Measurements from ENCODE around the gene GFER.

The GFER gene

DNA sequence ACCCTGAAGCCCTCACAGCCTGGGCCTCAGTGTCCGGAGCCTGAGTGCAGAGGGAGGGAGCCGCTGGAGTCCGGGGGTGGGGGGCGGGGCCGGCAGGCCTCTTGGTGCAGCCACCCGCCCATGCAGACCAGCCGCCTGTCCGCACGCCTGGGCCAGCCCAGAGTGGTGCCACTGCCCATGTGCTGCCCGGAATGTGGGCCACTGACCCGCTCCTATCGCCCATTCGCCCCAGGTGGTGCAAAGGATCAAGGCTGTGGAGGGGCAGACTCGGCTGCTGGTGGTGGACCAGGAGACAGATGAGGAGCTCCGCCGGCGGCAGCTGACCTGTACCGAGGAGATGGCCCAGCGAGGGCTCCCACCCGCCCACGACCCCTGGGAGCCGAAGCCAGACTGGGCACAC lies 45.4 kb downstream of the GFER start:
- DNase-seq = peak; percentile 31

DNA sequence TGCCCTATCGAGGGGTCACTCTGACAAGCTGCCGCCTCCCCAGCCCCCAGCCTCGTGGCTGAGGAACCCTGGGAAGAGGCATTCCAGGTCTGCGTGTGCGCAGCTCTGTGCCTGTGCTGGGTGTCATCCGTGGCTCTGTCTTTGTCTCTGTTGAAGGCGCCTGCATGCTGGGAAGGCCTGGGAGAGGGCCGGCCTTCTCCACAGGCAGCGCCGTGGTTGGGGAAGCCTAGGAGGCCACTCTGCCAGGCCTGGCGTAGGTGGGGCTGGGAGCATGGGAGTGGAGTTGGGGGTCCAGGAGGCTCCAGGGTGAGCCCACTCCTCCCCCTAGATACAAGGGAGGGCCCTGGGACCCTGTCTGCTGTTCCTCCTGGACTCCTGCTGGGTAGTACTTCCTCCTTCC lies 46.0 kb downstream of the GFER start:
- no peak for DNase-seq

DNA sequence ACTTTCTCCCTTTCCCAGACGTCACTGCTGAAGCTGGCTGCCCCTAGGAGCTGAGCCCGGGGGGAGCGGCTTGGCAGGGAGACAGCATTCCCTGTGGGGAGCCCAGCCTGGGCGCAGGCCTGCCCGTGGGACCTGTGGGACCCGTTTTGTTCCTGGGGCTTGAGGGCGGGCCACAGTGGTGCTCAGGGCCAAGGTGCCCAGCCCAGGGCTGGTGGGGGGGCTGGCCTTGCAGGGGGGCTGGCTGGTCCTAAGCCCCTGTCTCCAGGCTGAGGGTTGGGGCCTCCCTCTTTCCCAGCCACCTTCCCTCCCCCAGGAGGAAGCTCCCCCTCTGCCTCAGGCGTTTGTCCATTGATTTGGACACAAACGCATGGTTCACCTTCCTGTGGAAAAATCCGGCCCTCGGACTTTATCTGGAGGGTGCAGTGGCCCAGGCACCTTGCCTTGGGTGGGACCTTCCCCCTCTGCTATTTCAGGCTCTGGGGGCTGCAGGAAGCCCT lies 47.1 kb downstream of the GFER start:
- peak; percentile 34 for DNase-seq

DNA sequence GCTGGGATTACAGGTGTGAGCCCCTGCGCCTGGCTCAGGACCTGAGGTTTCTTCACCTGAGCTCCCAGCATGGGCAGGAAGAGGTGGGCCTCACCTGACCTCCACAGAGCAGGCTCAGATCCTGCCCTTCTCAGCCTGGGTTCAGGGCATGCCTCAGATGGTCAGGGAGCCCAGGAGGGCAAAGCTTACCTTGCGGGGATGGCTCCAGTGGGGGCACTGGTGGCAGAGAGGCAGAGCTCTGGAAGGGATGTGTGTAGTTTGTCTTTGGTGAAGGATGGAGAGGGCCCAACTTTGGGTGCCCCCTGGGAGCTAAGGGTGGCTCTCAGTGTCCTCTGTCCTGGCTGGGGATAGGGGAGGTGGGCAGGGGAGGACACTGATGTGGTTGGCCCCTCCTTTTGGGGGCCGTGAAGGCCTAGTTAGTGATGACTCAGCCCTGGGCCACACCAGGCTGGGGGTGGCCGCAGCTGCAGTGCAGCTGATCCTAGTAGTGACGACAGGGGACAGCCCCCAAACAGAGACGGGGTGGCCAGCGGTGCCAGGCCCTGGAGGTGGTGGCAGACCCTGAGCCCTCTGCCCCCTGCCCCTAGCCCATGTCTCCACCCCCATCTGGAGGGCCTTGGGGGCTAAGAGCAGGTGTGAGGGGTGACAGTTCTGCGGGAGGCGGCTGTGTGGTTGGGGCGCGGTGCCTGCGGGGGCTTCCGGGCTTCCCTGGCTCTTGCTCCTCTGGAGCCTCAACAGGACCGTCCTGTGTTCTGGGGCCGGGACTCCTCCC lies 48.5 kb downstream of the GFER start:
- peak; percentile 44 for DNase-seq

DNA sequence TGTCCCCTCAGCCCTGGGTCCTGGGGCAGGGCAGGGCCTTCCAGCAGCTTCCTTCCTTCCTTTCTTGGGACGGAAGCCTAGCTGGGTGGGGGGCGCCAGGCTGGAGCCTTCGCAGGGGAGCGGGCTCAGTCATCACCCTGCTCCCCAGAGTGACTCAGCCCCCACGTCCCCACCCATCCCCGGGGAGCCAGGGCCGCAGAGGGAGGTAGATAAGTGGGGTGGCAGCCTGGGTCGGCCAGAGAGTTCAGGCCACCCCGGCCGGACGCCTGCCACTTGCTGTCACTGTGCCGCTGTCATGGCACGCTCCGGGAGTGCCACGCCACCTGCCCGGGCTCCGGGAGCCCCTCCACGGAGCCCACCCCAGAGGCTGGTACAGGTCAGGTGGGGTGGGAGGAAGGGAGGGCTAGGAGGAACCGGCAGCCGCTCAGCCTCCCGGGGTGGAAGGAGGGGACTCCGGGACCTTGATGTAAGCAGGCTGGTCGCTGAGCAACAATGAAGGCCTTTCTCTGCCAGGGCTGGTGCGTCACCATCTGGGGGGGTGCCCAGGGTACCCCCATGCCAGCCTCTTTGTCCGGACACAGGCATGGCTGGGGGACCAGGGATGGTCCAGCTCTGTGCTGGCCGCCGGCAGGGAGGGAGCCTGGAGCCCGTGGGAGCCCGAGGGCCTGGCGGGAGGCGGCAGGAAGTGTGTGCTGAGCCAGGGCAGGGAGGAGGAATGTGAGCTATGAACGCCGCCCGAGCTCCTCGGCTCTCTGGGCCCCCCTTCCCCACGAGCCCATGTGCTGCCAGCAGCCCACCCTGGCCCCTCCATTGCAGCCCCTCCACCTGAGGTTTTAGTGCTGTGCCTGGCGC lies 49.3 kb downstream of the GFER start:
- peak; percentile 78 for DNase-seq

DNA sequence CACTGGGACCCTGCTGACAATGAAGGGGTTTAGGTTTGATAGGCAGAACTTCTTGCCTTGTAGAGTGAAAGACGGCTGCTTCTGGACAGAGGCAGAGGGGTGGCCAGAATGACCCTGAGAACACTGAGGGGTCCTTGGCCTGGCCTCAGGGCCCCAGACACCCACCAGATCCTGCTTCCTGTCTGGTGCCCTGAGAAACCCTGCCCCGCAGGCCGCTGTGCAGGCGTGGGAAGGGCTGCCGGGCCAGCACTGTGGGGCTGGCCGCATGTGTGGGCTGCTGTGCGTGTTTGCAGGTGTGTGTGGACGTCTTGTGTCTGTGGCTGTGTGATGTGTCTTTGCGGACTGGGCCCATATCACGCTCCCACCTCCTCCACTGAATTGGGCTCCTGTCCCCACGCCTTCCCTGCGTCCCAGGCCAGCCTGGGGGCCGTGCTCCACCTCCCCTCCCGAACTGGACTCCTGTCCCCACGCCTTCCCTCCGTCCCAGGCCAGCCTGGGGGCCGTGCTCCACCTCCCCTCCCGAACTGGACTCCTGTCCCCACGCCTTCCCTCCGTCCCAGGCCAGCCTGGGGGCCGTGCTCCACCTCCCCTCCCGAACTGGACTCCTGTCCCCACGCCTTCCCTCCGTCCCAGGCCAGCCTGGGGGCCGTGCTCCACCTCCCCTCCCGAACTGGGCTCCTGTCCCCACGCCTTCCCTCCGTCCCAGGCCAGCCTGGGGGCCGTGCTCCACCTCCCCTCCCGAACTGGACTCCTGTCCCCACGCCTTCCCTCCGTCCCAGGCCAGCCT lies 50.1 kb downstream of the GFER start:
- DNase-seq = peak; percentile 57

DNA sequence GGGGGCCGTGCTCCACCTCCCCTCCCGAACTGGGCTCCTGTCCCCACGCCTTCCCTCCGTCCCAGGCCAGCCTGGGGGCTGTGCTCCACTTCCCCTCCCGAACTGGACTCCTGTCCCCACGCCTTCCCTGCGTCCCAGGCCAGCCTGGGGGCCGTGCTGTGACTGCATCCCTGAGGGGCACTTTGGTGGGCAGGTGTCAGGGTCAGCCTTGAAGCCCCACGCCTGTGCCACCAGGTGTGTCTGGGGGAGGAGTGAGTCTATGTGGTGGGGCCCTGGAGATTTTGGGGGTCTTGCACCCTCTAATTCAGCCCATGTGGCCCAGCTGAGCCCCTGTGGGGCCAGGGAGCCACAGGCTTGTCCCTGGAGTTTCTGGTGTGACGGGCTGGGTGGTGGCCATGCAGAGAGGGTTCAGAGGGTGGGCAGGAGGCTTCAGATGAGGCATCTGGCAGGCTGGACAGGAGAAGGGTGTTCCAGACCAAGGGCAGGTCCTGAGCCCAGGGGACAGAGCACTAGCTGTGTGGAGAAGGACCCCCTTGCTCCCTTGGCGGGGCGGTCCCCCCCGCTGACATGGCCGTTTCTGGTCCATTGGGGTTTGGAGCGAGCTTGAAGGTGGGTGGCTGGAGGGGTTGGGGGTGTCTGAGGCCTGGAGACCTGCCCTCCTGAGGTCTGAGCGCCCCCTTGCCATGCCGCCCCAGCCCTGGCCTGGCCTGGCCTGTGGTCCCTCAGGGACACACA lies 50.9 kb downstream of the GFER start:
- peak; percentile 44 for DNase-seq

DNA sequence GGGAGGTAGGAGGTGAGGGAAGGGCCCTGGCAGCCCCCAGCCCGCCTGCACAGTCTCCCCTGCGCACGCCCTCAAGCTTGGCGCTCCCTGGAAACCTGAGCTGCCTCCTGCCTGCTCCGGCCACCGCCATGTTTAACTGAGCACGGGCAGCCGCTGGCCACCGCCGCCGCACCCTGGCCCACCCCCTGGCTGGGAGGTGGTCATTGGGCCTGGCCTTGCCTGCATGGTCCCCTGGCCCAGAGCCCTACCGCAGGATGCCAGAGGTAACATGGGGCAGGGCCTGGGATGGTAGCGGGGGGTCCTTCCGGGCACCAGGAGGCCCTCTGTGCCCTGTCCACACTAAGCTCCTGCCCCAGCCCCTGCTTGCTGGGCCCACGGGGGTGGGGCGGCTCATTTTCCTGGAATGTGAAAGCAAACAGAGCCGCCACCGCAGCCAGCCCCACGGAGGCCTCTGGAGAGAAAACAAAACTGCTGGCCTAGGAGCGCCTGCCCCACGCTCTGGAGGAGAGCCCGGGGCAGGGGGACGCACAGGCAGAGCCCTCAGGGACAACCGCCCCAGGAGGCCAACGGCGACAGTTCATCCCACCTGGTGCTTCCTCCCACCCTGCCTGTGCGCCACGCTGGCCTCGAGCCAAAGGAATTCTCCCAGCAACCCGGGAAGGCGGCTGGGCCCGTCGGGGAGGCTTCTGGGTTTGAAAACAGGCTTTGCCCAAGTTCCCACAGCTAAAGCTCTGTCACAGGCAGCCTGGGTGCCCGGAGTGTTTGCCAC lies 51.6 kb downstream of the GFER start:
- DNase-seq = peak; percentile 88

DNA sequence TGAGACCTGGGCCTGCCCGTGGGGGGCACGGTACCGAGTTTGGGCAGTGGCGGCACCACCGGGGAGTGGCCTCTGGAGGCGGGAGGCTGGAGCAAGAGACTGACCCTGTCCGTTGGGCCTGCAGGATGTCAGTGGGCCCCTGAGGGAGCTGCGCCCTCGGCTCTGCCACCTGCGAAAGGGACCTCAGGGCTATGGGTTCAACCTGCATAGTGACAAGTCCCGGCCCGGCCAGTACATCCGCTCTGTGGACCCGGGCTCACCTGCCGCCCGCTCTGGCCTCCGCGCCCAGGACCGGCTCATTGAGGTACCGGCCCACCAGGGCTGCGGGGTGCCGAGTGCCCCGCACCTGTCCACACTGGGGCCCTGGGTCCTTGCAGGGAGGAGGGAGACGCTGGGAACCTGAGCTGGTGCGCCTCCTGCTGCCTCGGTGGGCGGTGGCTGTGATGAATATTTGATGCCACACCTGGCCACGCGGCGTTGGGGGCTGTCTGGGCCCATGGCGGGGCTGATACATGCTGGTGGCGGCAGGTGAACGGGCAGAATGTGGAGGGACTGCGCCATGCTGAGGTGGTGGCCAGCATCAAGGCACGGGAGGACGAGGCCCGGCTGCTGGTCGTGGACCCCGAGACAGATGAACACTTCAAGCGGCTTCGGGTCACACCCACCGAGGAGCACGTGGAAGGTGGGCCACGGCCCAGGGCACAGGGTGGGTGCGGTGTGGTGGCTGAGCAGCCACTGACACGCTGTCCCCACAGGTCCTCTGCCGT lies 52.4 kb downstream of the GFER start:
- DNase-seq = peak; percentile 34

DNA sequence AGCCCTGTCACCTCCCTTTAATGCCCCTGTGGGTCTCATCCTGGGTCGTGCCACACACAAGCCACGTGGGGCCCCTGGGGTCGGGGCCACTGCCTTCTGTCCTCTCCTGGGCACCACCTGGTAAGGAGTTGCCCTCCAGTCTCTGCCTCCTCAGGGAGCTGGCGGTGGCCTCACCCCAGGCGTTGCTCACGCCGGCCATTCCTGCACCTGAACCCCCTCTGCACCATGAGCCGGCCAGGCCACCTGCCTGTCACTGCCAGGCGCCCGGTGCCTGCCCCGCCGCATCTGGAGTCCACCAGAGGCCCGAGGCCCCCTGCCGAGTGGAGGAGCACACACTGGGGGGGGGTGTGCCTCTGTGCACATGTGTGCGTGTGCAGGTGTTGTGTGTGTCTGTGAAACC lies 53.1 kb downstream of the GFER start:
- peak; percentile 45 for DNase-seq

Measured in left hindlimb (tissue), 1 donor.